ENCODE measurements around the gene MACROH2A2.
"Not testable (repeated sequence)": the region's sequence is repeated elsewhere in the genome, so short reads cannot be mapped to it uniquely, and the experiment has no call there.

MACROH2A2 gene

GRCh38 chr10:70052462-70053217 is at the start of gene MACROH2A2:
Gene MACROH2A2, plus strand, starts transcription at chr10:70052846. Its CDS starts 22,813 bp downstream, at chr10:70075659.
- DNase-seq (ENCODE audit: low spot score) (no peak), FAIRE-seq (no peak)

- DNase-seq (ENCODE audit: low spot score): no peak
- no peak for FAIRE-seq
Observed at GRCh38 chr10:70007116-70007820, 45.4 kb upstream of the MACROH2A2 start.

DNA sequence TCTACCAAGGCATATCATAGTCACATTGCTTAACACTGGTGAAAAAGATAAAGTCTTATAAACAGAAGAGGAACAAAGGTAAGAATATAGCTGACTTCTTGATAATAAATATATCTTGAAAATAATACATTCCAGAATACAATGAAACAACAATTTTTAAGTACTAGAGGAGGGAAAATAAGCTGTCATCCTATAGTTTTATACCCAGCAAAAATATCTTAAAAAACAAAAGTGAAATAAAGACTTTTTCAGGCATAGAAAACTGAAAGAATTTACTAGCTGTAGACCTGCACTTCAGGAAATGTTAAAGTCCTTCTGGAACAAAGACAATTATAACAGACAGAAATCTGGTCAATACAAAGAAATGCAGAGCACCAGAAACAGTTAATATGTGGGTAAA is 21.4 kb upstream of the MACROH2A2 start:
- no peak for FAIRE-seq
- no peak for DNase-seq (ENCODE audit: low spot score)

DNA sequence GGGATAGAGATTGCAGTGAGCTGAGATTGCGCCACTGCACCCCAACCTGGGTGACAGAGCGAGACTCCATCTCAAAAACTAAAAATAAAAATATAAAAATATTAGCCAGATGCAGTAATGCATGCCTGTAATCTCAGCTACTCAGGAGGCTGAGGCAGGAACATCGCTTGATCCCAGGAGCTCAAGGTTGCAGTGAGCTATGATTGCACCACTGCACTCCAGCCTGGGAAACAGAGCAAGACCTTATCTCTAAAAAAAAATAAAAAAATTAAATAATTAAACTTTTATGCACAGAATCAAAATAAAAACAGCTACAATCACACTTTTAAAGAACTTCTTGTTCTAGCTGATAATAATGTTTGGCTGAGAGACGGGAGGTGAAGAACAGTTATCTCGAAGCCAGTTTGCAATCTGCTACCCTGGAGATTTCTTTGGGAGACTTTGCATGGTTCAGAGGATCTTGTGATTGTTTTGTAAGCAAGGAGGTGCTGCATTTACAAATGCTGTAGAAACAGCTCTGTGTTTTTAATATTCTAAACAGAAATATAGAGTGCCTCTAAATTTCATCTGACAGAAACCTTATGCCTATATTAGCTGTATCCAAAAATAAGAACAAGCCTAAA is 19.9 kb upstream of the MACROH2A2 start:
- DNase-seq (ENCODE audit: low spot score): no peak
- FAIRE-seq: no peak

DNA sequence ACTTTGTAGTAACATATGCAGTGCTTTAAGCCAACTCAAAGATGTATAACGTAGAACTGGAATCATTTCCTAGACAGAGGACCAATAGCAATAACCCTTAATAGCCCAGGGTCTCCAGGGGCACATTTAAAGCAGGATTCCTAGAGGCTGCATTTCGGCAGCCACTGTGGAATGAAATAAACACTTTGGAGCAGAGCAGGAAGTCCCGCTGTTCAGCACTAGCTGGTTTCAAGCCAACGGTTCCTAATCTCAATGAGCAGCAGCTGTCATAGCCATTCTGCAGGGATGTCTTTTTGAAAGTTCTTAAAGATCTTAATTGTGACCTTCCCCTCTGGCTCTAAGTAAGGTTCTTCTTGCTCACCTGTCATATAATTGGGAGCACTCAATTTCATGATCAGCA is 18.4 kb upstream of the MACROH2A2 start:
- DNase-seq (ENCODE audit: low spot score) (no peak), FAIRE-seq (no peak)

GRCh38 chr10:70035531-70035930 is 17.1 kb upstream of the MACROH2A2 start:
- DNase-seq (ENCODE audit: low spot score) (no peak), FAIRE-seq (no peak)

DNA sequence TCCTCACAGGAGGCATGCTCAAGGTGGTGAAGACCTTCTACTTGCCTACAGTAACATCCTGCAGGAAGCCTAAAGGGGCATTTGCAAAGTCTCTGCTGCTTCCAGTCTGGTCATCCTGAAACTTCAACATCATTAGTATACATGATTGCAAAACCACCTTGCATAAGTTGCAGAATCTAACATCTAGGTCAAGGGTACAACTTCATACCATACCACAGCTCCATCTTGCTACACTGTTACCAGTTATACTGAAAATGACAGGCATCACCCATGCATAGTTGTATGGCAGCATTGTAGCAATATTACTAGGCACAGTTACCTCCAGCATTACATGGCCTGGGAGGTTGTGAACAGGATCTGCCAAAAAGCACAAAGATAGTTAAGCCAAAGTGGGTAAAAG is 13.7 kb upstream of the MACROH2A2 start:
- DNase-seq (ENCODE audit: low spot score) (no peak), FAIRE-seq (no peak)

DNA sequence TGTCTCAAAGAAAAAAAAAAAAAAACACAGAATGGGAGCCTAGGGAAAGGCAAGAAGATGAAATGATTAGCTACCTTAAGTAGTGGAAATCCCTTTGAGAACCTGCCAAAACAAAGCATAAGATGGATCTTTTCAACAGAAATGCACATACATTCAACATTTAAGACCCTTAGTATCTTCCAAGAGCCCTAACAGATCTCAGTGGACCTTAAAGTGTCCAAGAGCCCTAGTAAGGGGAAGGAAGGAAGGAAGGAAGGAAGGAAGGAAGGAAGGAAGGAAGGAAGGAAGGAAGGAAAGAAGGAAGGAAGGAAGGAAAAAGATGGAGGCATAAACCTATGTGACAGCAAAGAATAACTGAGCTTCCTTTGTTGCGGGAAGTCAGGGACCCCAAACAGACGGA is 11.6 kb upstream of the MACROH2A2 start:
- DNase-seq (ENCODE audit: low spot score): no peak
- no peak for FAIRE-seq

DNA sequence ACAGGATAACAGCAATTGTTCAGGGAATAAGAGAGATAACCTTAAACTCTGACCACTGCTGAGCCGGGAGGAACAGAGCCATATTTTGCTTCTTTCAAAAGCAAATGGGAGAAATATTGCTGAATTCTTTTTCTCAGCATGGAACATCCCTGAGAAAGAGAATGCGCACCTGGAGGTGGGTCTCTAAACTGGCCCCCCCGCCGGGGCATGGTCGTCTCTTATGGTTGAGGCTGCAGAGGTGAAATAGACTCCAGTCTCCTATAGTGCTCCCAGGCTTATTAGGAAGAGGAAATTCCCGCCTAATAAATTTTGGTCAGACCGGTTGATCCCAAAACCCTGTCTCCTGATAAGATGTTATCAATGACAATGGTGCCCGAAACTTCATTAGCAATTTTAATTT is 10.9 kb upstream of the MACROH2A2 start:
- not testable (repeated sequence) for DNase-seq (ENCODE audit: low spot score); FAIRE-seq

- not testable (repeated sequence) for FAIRE-seq; DNase-seq (ENCODE audit: low spot score)
Observed at GRCh38 chr10:70047066-70047465, 5.6 kb upstream of the MACROH2A2 start.

DNA sequence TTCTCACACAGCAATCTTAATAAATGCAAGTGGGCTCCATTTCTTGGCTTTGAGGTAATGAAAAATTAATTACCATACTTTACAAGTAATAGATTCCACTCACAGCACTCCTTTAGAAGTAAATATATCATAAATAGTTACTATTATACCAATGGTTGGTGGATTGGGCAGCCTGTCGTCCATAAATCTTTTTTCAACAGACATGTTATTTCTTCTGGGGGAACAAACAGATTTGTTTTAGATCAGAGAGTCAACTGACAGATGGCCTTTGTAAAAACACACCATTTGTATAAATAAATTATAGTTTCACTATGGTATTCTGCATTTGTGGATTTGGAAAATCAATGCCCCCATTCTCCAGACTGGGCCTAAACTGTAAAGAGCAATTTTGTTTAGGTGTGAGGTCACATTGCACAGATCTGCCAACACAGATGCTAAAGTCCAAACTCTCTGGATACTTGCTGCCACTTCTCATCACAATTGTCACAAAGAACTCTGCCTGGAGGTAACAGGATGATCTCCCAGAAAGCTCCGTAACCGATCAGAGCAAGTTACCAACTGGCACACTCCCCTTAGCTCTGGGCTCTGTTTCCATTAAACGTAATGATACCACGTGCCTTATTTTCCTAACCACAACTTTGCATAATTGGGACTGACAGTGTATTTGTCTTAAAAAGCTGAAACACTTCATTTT is 4.5 kb upstream of the MACROH2A2 start:
- no peak for FAIRE-seq

GRCh38 chr10:70051848-70052247 is 798 bp upstream of the MACROH2A2 start:
- FAIRE-seq (no peak), DNase-seq (ENCODE audit: low spot score) (no peak)

More for the DNA sequence above, 4.5 kb upstream of the MACROH2A2 start:
- DNase-seq (ENCODE audit: low spot score): no peak

GRCh38 chr10:70053218-70053840 is 683 bp downstream of the MACROH2A2 start:
- FAIRE-seq (no peak), DNase-seq (ENCODE audit: low spot score) (no peak)

- FAIRE-seq: no peak
Observed at GRCh38 chr10:70053841-70054288, 1.2 kb downstream of the MACROH2A2 start.

GRCh38 chr10:70054902-70055301 is 2.3 kb downstream of the MACROH2A2 start:
- FAIRE-seq (no peak), DNase-seq (ENCODE audit: low spot score) (no peak)

More at GRCh38 chr10:70053841-70054288, 1.2 kb downstream of the MACROH2A2 start:
- no peak for DNase-seq (ENCODE audit: low spot score)

GRCh38 chr10:70055550-70055949 is 2.9 kb downstream of the MACROH2A2 start:
- FAIRE-seq: no peak
- no peak for DNase-seq (ENCODE audit: low spot score)

GRCh38 chr10:70057306-70057705 is 4.7 kb downstream of the MACROH2A2 start:
- DNase-seq (ENCODE audit: low spot score) (no peak), FAIRE-seq (no peak)

GRCh38 chr10:70060389-70060788 is 7.7 kb downstream of the MACROH2A2 start:
- no peak for DNase-seq (ENCODE audit: low spot score)
- no peak for FAIRE-seq

DNA sequence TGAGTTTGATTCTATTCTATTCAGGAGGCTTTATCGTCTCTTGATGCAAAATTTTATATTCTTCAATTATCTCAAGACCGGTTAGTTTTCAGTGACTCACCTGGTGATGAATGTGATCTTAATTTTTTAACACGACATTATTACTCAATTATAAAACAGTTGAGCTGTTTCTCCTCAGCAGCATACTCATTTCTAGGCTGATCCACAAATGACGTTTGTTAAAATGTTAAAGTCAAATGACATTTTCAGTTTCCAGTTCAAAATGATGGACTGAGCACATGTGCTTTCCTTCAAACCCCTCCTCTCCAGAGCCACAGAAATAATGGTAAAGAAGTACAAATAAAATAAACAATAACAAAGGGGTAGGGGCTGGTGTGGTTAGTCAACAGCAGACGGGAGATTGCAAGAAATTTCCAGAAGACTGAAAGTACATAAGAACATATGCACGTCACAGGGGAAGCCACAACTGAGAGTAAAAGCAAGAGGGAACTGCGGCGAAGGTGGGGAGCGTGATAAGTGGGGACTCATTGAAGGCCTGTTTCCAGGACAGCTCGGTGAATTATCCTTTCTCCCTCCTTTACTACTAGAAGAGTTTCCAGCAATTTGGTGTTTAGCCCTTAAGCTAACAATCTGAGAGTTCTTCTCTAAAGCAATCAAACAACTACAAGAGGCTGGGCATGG is 10.9 kb downstream of the MACROH2A2 start:
- DNase-seq (ENCODE audit: low spot score) (no peak), FAIRE-seq (no peak)

DNA sequence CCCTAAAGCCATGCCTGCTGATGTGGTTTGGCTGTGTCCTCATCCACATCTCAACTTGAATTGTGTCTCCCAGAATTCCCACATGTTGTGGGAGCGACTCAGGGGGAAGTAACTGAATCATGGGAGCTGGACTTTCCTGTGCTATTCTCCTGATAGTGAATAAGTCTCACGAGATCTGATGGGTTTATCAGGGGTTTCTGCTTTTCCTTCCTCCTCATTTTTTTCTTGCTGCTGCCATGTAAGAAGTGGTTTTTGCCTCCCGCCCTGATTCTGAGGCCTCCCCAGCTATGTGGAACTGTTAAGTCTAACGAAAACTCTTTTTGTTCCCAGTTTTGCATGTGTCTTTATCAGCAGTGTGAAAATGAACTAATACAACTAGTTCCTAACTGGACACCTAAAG is 11.8 kb downstream of the MACROH2A2 start:
- FAIRE-seq (no peak), DNase-seq (ENCODE audit: low spot score) (no peak)

DNA sequence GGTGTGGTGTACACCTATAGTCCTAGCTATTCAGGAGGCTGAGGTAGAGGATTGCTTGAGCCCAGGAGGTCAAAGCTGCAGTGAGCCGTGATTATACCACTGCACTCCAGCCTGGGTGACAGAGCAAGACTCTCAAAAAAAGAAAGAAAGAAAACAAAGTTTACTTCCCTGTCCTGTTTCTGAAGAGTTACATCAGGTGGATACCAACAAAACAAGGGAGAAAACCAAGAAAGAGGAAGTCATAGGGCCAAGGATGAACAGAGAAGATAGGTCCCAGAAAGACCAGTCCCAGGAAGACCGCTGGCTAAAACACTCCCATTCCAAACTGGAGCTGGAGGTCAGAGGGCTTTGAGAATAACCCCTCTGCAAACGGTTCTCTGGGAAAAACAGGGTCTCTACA is 13.5 kb downstream of the MACROH2A2 start:
- DNase-seq (ENCODE audit: low spot score): no peak
- no peak for FAIRE-seq
